Measurements from ENCODE around the gene BBS1. TPM values are rescaled to one million over a fixed set of nuclear protein-coding genes. Genes with fewer than 3 reads are reported as not detected.

The BBS1 gene
- total and polyA plus RNA-seq, 2 donors (not counting 3 experiments of a cell fraction or from before 2014, with no cell fraction given), result 29.2 to 32.9 TPM

DNA sequence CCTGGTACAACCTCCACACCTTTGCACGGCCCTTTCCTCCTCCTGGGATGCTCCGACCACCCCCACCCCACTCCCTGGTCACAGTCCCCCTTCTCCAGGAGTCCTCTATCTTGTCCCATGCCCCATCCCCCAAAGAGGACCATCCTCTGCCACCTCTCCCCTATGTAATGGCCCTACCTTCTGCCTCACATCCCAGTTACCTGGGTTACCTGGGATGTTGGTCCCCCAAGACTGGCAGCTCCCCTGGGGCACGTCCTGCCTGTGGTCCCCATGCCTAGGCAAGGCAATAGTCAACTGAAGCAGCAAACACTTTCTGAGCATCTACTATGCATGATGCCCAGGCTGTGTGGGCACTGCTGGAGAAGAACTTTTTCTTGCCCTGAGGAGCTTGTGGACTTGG is 45.0 kb downstream of the BBS1 start:
- Histone ChIP-seq H3K27ac (ENCODE audit: insufficient read depth, low read depth, low read length) (no peak overlapping the region), H3K9me1 (replicated peaks; ENCODE audit: control insufficient read depth, extremely low read depth, insufficient read depth, low read length) (no peaks in the 10 kb centered on the region), H3K9me3 (replicated peaks; ENCODE audit: control insufficient read depth, insufficient read depth, low read length) (no peaks in the 10 kb centered on the region), H3K27me3 (ENCODE audit: control insufficient read depth in 2 of 2, insufficient read depth in 2 of 2, low read length in 2 of 2) (peaks cover 5 to 6% of the 10 kb centered on the region in 2 experiments), H4K20me1 (replicated peaks; ENCODE audit: control insufficient read depth, extremely low read depth, insufficient read depth, low read length) (no peaks in the 10 kb centered on the region), H3K4me3 (replicated peaks in 1 of 3; ENCODE audit: insufficient read depth in 1 of 3, low read depth in 1 of 3, low read length in 3 of 3) (no peak overlapping the region), H3K36me3 (ENCODE audit: control insufficient read depth in 2 of 2, extremely low read depth in 1 of 2, insufficient read depth in 2 of 2, low read length in 2 of 2) (no peaks in the 10 kb centered on the region), H2AFZ (ENCODE audit: low read depth, low read length) (no peak overlapping the region), H3K9ac (replicated peaks; ENCODE audit: extremely low read depth, insufficient read depth, low read length) (no peak overlapping the region), H3K4me2 (ENCODE audit: insufficient read depth, low read length) (no peak overlapping the region), H3K79me2 (ENCODE audit: control insufficient read depth, insufficient read depth, low read length) (no peaks in the 10 kb centered on the region), H3K4me1 (ENCODE audit: control insufficient read depth, extremely low read depth, insufficient read depth, low read length) (no peaks in the 10 kb centered on the region)
- intact Hi-C loops (cut with micrococcal nuclease), result no loop called here
- FAIRE-seq, result no peak
- DNase-seq (ENCODE audit: low read depth, low spot score), result no peak
- POLR2A ChIA-PET, result no interaction called here
- no TSS peak for BruUV-seq (replicated peaks)
- dilution Hi-C loops (cut with MboI; ENCODE audit: extremely low pct_ligation_motif_present, low sequenced_read_pairs), result no loop called here
- CTCF ChIA-PET, result interaction anchor here (1.0 to 1.4 kb wide), 2 partner anchors 9 to 123 kb away, joined by 3 read pairs; partner anchors contain the start of genes ACTN3 and ZDHHC24
- TF ChIP-seq JUN (IDR thresholded peaks at IDR 0.05; ENCODE audit: borderline replicate concordance, insufficient read depth, insufficient read length, low read depth), result no peak
- no peak for TF ChIP-seq MYC (IDR thresholded peaks at IDR 0.05; ENCODE audit: low read depth, low read length)
- TF ChIP-seq, protein P1, sequence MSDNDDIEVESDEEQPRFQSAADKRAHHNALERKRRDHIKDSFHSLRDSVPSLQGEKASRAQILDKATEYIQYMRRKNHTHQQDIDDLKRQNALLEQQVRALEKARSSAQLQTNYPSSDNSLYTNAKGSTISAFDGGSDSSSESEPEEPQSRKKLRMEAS (IDR thresholded peaks at IDR 0.05; ENCODE audit: insufficient read depth, insufficient read length), result no peak
- no peak for TF ChIP-seq CTCF (IDR thresholded peaks at IDR 0.05; ENCODE audit: extremely low read depth in 1 of 2, insufficient read depth in 1 of 2, low read depth in 1 of 2, low read length in 2 of 2)
- no peak for TF ChIP-seq POLR2A (IDR thresholded peaks at IDR 0.05; ENCODE audit: low read depth, low read length)
- no peak for TF ChIP-seq GATA2 (IDR thresholded peaks at IDR 0.05; ENCODE audit: insufficient read depth, insufficient read length, low read depth, low read length)
- no peak for TF ChIP-seq EZH2 (IDR thresholded peaks at IDR 0.05; ENCODE audit: borderline replicate concordance, low read depth, low read length, severe bottlenecking)
- TF ChIP-seq FOS (IDR thresholded peaks at IDR 0.05; ENCODE audit: borderline replicate concordance, insufficient read depth, low read length), result no peak
- no peak for TF ChIP-seq POLR2AphosphoS5 (IDR thresholded peaks at IDR 0.05; ENCODE audit: insufficient read depth, low read depth, low read length)

Data from endothelial cell of umbilical vein (primary cell).